Esophagus muscularis mucosa (tissue), 4 donors: ENCODE measurements around the gene PNLDC1. TPM values are rescaled to one million over a fixed set of nuclear protein-coding genes. Genes with fewer than 3 reads are reported as not detected.
"Not testable (repeated sequence)": the region's sequence is repeated elsewhere in the genome, so short reads cannot be mapped to it uniquely, and the experiment has no call there.

Source experiments
- DNase-seq: peaks from one replicate; pipeline ENCODE4 v3.0.0-alpha.2; 2017; ENCODE audit errors: extremely low spot score
- H3K27ac ChIP-seq, 4 donors: fragments of 200-600 bp; sonication (generic); replicated peaks in 1 of 4; 1 replicate in 3 of 4; 2 replicates in 1 of 4; pipeline ENCODE4 v1.5.1; 2016 to 2019; ENCODE audit warnings: mild to moderate bottlenecking in 1 of 4
- H3K27me3 ChIP-seq, 4 donors: fragments of 200-600 bp; sonication (generic); one replicate each; pipeline versions ENCODE4 v1.5.1 to v1.6.0; 2016 to 2019
- H3K36me3 ChIP-seq, 4 donors: fragments of 200-600 bp; sonication (generic); one replicate each; pipeline ENCODE4 v1.5.1; 2016 to 2019
- H3K4me1 ChIP-seq, 4 donors: fragments of 200-600 bp; sonication (generic); one replicate each; pipeline ENCODE4 v1.5.1; 2016 to 2019
- H3K4me3 ChIP-seq, 4 donors: fragments of 200-600 bp; sonication (generic); 1 replicate in 2 of 4; 2 replicates in 2 of 4; pipeline ENCODE4 v1.5.1; 2016 to 2019; ENCODE audit warnings: mild to moderate bottlenecking in 4 of 4, moderate library complexity in 1 of 4
- H3K9me3 ChIP-seq, 4 donors: fragments of 200-600 bp; sonication (generic); 1 replicate in 3 of 4; 2 replicates in 1 of 4; pipeline ENCODE4 v1.5.1; 2016 to 2019
- EP300 ChIP-seq: sonication (generic); formaldehyde crosslinking; IDR thresholded peaks from one replicate; pipeline ENCODE4 v1.6.1; 2017; ENCODE audit warnings: antibody characterized with exemption
- POLR2A ChIP-seq: fragments of 450-650 bp; IDR thresholded peaks from one replicate; pipeline ENCODE4 v1.6.1; 2017; ENCODE audit warnings: antibody characterized with exemption, moderate library complexity, mild to moderate bottlenecking, low read depth
- POLR2AphosphoS5 ChIP-seq, 2 donors: sonication (generic); formaldehyde crosslinking; IDR thresholded peaks; one replicate each; pipeline ENCODE4 v1.6.1; 2017; ENCODE audit warnings: antibody characterized with exemption in 2 of 2
- WGBS: methylation state at CpG from one replicate; pipeline ENCODE4 v1.1.5; 2018; 5-methylcytosine and 5-hydroxymethylcytosine counted together
- intact Hi-C: fragments of 100-400 bp; cut with DNase I; formaldehyde crosslinking; loops from one replicate; pipeline ENCODE4 v1.15.1; 2023
- total RNA-seq, 4 donors: library from RNA; depleted of rRNA; stranded (reverse); fragments of >200 nt; gene quantifications; one replicate each; pipeline versions ENCODE4 v1.1.0 to v1.2.1, GENCODE V29; 2016
- TF ChIP-seq, protein P1 (sequence below), 3 experiments: fragments of 200-600 bp in 2 of 3; fragments of 450-650 bp in 1 of 3; sonication (generic) in 2 of 3; IDR thresholded peaks; one replicate each; pipeline ENCODE4 v1.5.1; 2017 to 2019; ENCODE audit warnings: antibody characterized with exemption in 3 of 3, mild to moderate bottlenecking in 2 of 3, moderate library complexity in 1 of 3

Gene PNLDC1
- total RNA-seq, 4 donors from 2014 or later, result 0.23 TPM; not detected in 3

DNA sequence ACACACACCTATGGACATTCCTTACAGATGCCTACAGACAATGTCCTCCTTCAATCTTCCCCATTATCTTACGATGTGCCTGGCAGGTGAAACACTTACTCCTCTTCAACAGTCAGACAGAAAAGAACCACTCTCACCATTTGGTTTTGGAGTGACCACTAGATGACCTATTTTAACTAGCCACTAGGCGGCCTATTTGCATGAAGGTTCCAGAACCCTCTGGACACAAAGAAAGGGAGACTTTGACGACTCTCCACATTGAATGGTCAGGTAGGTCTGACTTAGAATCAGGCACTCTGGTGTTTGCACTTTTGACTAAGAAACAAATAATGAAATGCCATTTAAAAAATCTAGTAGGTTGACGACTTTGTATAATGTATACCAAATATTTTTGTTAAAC lies 42.0 kb downstream of the PNLDC1 start:
- Histone ChIP-seq H3K36me3 (no peaks in the 10 kb centered on the region), H3K27ac (no peak overlapping the region), H3K27me3 (peaks cover 0 to under 1% (median 0%) of the 10 kb centered on the region in 4 donors), H3K4me1 (no peaks in the 10 kb centered on the region), H3K9me3 (no peaks in the 10 kb centered on the region), H3K4me3 (no peak overlapping the region)
- TF ChIP-seq, protein P1, sequence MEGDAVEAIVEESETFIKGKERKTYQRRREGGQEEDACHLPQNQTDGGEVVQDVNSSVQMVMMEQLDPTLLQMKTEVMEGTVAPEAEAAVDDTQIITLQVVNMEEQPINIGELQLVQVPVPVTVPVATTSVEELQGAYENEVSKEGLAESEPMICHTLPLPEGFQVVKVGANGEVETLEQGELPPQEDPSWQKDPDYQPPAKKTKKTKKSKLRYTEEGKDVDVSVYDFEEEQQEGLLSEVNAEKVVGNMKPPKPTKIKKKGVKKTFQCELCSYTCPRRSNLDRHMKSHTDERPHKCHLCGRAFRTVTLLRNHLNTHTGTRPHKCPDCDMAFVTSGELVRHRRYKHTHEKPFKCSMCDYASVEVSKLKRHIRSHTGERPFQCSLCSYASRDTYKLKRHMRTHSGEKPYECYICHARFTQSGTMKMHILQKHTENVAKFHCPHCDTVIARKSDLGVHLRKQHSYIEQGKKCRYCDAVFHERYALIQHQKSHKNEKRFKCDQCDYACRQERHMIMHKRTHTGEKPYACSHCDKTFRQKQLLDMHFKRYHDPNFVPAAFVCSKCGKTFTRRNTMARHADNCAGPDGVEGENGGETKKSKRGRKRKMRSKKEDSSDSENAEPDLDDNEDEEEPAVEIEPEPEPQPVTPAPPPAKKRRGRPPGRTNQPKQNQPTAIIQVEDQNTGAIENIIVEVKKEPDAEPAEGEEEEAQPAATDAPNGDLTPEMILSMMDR (IDR thresholded peaks at IDR 0.05), result peak in 1 of 3 experiments; percentile 14
- no peak for TF ChIP-seq POLR2AphosphoS5 (IDR thresholded peaks at IDR 0.05)
- WGBS, result 74% methylated on average over 4 of the region's 4 CpGs
- intact Hi-C loops, result no loop called here
- no peak for DNase-seq

DNA sequence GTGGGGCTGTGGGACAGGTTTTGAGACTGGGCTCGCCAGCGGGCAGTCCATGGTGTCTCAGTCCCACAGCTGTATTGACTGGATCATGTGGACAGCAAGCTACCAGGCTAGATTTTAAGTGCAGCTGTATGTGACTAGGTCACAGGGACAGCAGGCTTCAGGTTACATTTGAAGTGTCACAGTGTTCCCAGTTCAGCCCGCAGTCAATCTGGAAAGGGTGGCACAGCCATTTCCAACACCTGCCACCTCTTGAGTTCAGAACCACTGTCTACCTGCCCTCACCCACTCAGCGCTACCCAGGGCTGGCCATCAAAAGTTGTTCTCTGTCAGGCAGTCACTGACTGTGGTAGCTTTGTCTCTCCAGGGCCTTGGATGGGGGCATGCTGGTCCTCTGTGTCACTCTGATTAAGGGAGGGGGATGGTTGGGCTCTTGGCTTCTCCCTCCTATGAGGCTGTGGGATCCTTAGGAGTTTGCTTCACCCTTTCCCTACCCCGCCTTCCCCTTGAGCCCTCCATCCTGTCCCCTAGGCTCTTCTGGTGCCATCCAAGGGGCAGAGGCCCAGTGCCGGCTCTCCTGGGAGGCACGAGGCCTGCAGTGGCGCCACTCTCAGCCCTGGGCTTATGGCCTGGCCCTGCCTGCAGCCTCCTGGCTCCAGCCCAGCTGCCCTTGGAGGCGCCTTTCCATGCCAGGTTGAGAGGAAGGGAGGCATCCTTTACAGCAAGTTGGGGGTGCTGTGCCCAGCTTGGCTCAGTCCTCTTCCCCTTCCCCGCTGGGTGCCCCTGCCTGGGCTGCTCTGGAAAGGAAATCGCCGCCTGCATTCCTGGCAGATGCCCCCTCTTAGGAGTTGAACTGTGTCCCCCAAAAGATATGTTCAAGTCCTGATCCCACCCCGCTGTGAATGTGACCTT lies 44.9 kb downstream of the PNLDC1 start:
- no peaks in the 10 kb centered on the region for H3K9me3 ChIP-seq
- H3K27me3 ChIP-seq, result no peaks in the 10 kb centered on the region
- H3K4me1 ChIP-seq, result no peaks in the 10 kb centered on the region
- H3K27ac ChIP-seq, result no peak overlapping the region
- WGBS, result 85% methylated on average over 10 of the region's 13 CpGs
- no peak for DNase-seq
- no peak overlapping the region for H3K4me3 ChIP-seq
- no peaks in the 10 kb centered on the region for H3K36me3 ChIP-seq
- intact Hi-C loops, result no loop called here
- no peak for TF ChIP-seq EP300
- TF ChIP-seq POLR2A, result no peak
- TF ChIP-seq POLR2AphosphoS5 (IDR thresholded peaks at IDR 0.05), result no peak
- TF ChIP-seq, protein P1 (IDR thresholded peaks at IDR 0.05), result no peak

DNA sequence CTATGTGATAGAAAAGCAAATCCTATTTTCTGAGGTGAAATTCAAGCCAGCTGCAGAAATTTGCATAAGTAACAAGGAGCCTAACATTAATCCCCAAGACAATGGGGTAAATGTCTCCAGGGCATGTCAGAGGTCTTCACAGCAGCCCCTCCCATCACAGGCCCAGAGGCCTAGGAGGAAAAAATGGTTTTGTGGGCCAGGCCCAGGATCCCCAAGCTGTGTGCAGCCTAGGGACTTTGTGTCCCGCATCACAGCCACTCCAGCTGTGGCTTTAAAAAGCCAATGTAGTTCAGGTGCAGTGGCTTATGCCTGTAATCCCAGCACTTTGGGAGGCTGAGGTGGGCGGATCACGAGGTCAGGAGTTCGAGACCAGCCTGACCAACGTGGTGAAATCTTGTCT lies 48.5 kb downstream of the PNLDC1 start:
- 100% methylated on average over 5 of the region's 5 CpGs for WGBS
- H3K4me1 ChIP-seq, H3K4me3 ChIP-seq, H3K36me3 ChIP-seq, DNase-seq, H3K27ac ChIP-seq, H3K9me3 ChIP-seq, H3K27me3 ChIP-seq, intact Hi-C loops: not testable (repeated sequence)

DNA sequence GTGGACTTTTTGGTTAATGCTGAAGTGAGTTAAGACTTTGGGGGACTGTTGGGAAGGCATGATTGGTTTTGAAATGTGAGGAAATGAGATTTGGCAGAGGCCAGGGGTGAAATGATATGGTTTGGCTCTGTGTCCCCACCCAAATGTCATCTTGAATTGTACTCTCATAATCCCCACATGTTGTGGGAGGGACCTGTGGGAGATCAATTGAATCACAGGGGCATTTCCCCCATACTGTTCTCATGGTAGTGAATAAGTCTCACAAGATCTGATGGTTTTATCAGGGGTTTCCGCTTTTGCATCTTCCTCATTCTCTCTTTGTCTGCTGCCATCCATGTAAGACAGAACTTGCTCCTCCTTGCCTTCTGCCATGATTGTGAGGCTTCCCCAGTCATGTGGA lies 49.8 kb downstream of the PNLDC1 start:
- H3K9me3 ChIP-seq, H3K27ac ChIP-seq, H3K36me3 ChIP-seq, DNase-seq, H3K4me3 ChIP-seq, H3K27me3 ChIP-seq, H3K4me1 ChIP-seq, intact Hi-C loops: not testable (repeated sequence)
- 82% methylated on average over 1 of the region's 1 CpG for WGBS

DNA sequence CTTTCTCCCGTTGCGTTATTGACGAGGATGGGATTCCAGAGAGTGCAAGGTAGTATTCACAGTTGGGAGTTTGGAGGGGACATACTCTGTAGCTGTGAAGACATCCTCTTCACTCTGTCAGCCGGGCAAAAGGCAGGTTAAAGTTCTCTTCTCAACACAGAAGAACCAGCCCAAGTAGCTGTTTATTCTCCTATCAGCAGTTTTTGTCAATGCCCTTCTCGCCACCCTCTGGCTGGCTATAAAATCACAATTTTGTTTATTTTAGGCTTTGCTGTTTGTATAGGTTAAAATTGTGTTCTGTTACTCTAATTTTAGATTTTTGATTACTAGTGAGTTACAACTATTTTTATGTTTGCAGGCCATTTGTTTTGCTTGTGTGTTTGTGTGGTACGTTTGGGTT lies 52.8 kb downstream of the PNLDC1 start:
- intact Hi-C loops, result no loop called here
- no peak overlapping the region for H3K4me3 ChIP-seq
- WGBS, result 52% methylated on average over 6 of the region's 6 CpGs
- TF ChIP-seq POLR2AphosphoS5 (IDR thresholded peaks at IDR 0.05), result no peak
- no peak for TF ChIP-seq EP300
- TF ChIP-seq, protein P1 (IDR thresholded peaks at IDR 0.05), result no peak
- TF ChIP-seq POLR2A, result no peak
- no peaks in the 10 kb centered on the region for H3K27me3 ChIP-seq
- H3K27ac ChIP-seq, result no peak overlapping the region
- H3K36me3 ChIP-seq, result no peaks in the 10 kb centered on the region
- H3K4me1 ChIP-seq, result no peaks in the 10 kb centered on the region
- DNase-seq, result peak; percentile 62
- peaks cover 0 to 8% (median under 1%) of the 10 kb centered on the region in 4 donors for H3K9me3 ChIP-seq

DNA sequence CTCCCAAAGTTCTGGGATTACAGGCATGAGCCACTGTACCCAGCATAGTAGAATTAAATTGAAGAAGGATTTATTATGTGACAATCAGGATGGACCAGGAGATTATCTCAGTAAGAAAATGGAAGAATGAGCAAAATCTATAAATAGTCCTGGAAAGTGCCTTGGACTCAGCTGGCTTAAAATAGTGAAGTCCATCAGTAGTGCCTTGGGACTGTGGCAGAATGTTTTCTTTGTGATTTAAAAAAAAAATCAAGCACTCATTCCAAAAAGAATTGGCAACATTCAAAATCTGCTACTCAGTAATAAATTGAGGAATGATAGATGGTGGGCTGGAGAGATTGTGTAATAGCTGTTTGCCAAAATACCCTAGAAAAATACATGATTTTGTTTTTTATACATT lies 53.7 kb downstream of the PNLDC1 start:
- intact Hi-C loops, result no loop called here

More for the DNA sequence above, 53.7 kb downstream of the PNLDC1 start:
- DNase-seq, result peak; percentile 4
- H3K27ac ChIP-seq, result no peak overlapping the region
- no peak overlapping the region for H3K4me3 ChIP-seq
- H3K4me1 ChIP-seq, result no peaks in the 10 kb centered on the region
- peaks cover 0 to 9% (median 3%) of the 10 kb centered on the region in 4 donors for H3K9me3 ChIP-seq
- H3K36me3 ChIP-seq, result no peaks in the 10 kb centered on the region
- no peaks in the 10 kb centered on the region for H3K27me3 ChIP-seq
- TF ChIP-seq, protein P1 (IDR thresholded peaks at IDR 0.05), result no peak
- TF ChIP-seq POLR2A, result no peak
- TF ChIP-seq EP300, result no peak
- no peak for TF ChIP-seq POLR2AphosphoS5 (IDR thresholded peaks at IDR 0.05)
